Measurements from ENCODE around the gene ZNF511. TPM values are rescaled to one million over a fixed set of nuclear protein-coding genes. Genes with fewer than 3 reads are reported as not detected.

The ZNF511 gene
- total and polyA plus RNA-seq, 2 experiments from 2014 or later = 53.7 to 150 TPM

- no peak for DNase-seq (ENCODE audit: low read depth in 1 of 2, low spot score in 1 of 2)
- Histone ChIP-seq H3K9me3 (ENCODE audit: low read depth) (no peaks in the 10 kb centered on the region), H3K27me3 (peaks cover 9% of the 10 kb centered on the region), H3K36me3 (no peaks in the 10 kb centered on the region), H3K4me3 (no peak overlapping the region), H3K4me1 (ENCODE audit: low read depth) (peaks cover 35% of the 10 kb centered on the region), H3K27ac (no peak overlapping the region)
- TF ChIP-seq CTCF (IDR thresholded peaks at IDR 0.05; ENCODE audit: low read depth, low read length) = no peak
These were observed 32.6 kb upstream of the ZNF511 start for GRCh38 chr10:133276100-133276434.

- Histone ChIP-seq H3K9me3 (ENCODE audit: low read depth) (no peaks in the 10 kb centered on the region), H3K4me3 (peak within 1 kb of the TSS; percentile 7), H3K27me3 (peaks cover 9% of the 10 kb centered on the region), H3K36me3 (no peaks in the 10 kb centered on the region), H3K4me1 (ENCODE audit: low read depth) (peaks cover 35% of the 10 kb centered on the region), H3K27ac (no peak within 1 kb of the TSS)
- TF ChIP-seq CTCF (IDR thresholded peaks at IDR 0.05; ENCODE audit: low read depth, low read length) = no peak
- DNase-seq (ENCODE audit: low read depth in 1 of 2, low spot score in 1 of 2) = peak in 1 of 2 donors; percentile 64
These were observed 32.1 kb upstream of the ZNF511 start, which contains the start of gene ADAM8 for GRCh38 chr10:133276435-133277201. ADAM8 (minus strand) TSS chr10:133276868; CDS start chr10:133276817, 51 bp downstream.

GRCh38 chr10:133277277-133277992 lies 31.3 kb upstream of the ZNF511 start:
- Histone ChIP-seq H3K27ac (peak overlapping the region; percentile 48), H3K36me3 (peaks cover 3% of the 10 kb centered on the region), H3K4me1 (ENCODE audit: low read depth) (peaks cover 35% of the 10 kb centered on the region), H3K4me3 (no peak overlapping the region), H3K9me3 (ENCODE audit: low read depth) (no peaks in the 10 kb centered on the region), H3K27me3 (peaks cover 9% of the 10 kb centered on the region)
- no peak for DNase-seq (ENCODE audit: low read depth in 1 of 2, low spot score in 1 of 2)
- TF ChIP-seq CTCF (IDR thresholded peaks at IDR 0.05; ENCODE audit: low read depth, low read length) = no peak

- peaks cover 9% of the 10 kb centered on the region for H3K36me3 ChIP-seq
- H3K27ac ChIP-seq = peak overlapping the region; percentile 48
- H3K4me1 ChIP-seq (ENCODE audit: low read depth) = peaks cover 35% of the 10 kb centered on the region
- peaks cover 9% of the 10 kb centered on the region for H3K27me3 ChIP-seq
- no peak for DNase-seq (ENCODE audit: low read depth in 1 of 2, low spot score in 1 of 2)
- no peaks in the 10 kb centered on the region for H3K9me3 ChIP-seq (ENCODE audit: low read depth)
- H3K4me3 ChIP-seq = no peak overlapping the region
- TF ChIP-seq CTCF (IDR thresholded peaks at IDR 0.05; ENCODE audit: low read depth, low read length) = no peak
These were observed 30.6 kb upstream of the ZNF511 start for GRCh38 chr10:133277993-133278576.

- H3K4me1 ChIP-seq (ENCODE audit: low read depth) = peaks cover 35% of the 10 kb centered on the region
- no peaks in the 10 kb centered on the region for H3K9me3 ChIP-seq (ENCODE audit: low read depth)
- H3K27ac ChIP-seq = peak overlapping the region; percentile 48
- H3K27me3 ChIP-seq = peaks cover 9% of the 10 kb centered on the region
- TF ChIP-seq CTCF (IDR thresholded peaks at IDR 0.05; ENCODE audit: low read depth, low read length) = no peak
- no peak overlapping the region for H3K4me3 ChIP-seq
- peak; percentile 45 to 70 for DNase-seq (ENCODE audit: low read depth in 1 of 2, low spot score in 1 of 2)
- H3K36me3 ChIP-seq = peaks cover 12% of the 10 kb centered on the region
These were observed 30.0 kb upstream of the ZNF511 start for GRCh38 chr10:133278577-133279265.

All from cardiac muscle cell (in vitro differentiated cells and primary cell).